ENCODE measurements around the gene FOXO3.

DNA sequence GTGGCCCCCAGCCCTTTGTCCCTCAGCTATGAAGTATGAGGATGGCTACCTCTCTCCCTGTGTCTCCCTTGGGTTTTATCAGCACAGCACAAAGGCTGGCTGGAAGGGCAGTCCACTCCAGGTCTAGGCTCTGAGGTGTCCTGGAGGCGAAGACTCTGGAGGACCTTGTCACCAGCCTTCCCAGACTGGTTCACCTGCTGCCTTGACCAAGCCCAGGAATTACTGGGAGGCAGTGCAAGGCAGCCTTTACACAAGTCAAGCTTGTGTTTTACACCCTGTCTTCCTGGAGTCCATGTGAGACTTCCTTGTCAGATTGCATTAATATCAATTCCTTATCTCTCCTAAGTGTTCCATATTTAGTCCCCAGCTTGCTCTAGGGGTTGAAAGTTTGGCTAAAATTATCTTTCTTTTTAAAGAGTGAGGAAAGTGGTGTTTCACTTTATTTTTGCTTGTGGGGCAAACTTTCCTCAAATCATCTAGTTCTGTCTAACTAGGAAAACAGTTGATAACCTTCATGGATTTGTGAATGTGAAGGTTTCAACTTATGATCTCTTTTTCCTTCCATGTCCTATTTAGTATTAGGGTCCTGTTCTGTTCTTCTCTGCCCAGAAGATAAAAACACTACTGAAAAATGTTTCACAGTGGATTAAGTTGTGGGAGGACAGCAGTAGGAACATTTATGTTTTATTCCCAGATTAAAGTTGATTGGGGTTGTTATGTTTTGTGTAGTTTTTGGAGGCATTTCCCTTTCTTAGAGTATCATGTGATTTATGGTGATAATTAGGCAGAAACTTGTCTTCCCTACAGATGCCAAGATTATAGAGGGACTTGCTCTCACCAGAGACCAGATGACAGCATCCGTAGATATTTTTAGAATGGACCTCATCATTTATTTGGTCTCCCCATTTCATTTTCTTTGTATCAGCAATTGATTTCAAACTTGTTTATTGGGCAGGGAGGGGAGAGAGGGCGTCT is 114.8 kb downstream of the FOXO3 start:
- no peak for TF ChIP-seq CTCF (conservative IDR thresholded peaks at IDR 0.05 in 1 of 2, IDR thresholded peaks at IDR 0.05 in 1 of 2; ENCODE audit: extremely low read depth in 1 of 2, insufficient read depth in 1 of 2, low read depth in 1 of 2, low read length in 2 of 2)
- TF ChIP-seq EZH2 (IDR thresholded peaks at IDR 0.05; ENCODE audit: borderline replicate concordance, low read length): no peak

Data from mammary epithelial cell (primary cell).